ENCODE results near the gene LY6G5B.
A peak's percentile ranks its signal among the peaks of the same experiment; 100 is the strongest.

LY6G5B gene

DNA sequence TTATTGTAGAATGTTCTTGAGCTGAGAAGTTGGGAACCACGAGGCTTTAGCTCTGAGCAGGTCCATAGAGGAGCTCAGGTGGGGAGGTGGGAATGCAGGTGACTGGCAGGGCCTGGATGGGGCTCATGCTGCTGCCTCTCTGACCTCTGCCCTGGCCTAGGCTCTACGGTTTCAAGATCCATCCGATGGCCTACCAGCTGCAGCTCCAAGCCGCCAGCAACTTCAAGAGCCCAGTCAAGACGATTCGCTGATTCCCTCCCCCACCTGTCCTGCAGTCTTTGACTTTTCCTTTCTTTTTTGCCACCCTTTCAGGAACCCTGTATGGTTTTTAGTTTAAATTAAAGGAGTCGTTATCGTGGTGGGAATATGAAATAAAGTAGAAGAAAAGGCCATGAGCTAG is at the start of gene LY6G5B:
Gene LY6G5B (plus strand): TSS at position 301 of the 400 bp plus-strand sequence. CDS start 975 bp downstream, outside the sequence.
- Histone ChIP-seq H3K4me3 (ENCODE audit: low read length) (no peak within 1 kb of the TSS), H3K27me3 (ENCODE audit: control insufficient read depth, insufficient read depth, low read length) (no peaks in the 10 kb centered on the region), H3K36me3 (ENCODE audit: control insufficient read depth, insufficient read depth, low read length) (peaks cover 51% of the 10 kb centered on the region), H3K9ac (ENCODE audit: low read length) (no peak within 1 kb of the TSS), H3K4me1 (ENCODE audit: control insufficient read depth, insufficient read depth, low read length) (peaks cover 5% of the 10 kb centered on the region), H3K27ac (ENCODE audit: low read depth, low read length) (no peak within 1 kb of the TSS)

DNA sequence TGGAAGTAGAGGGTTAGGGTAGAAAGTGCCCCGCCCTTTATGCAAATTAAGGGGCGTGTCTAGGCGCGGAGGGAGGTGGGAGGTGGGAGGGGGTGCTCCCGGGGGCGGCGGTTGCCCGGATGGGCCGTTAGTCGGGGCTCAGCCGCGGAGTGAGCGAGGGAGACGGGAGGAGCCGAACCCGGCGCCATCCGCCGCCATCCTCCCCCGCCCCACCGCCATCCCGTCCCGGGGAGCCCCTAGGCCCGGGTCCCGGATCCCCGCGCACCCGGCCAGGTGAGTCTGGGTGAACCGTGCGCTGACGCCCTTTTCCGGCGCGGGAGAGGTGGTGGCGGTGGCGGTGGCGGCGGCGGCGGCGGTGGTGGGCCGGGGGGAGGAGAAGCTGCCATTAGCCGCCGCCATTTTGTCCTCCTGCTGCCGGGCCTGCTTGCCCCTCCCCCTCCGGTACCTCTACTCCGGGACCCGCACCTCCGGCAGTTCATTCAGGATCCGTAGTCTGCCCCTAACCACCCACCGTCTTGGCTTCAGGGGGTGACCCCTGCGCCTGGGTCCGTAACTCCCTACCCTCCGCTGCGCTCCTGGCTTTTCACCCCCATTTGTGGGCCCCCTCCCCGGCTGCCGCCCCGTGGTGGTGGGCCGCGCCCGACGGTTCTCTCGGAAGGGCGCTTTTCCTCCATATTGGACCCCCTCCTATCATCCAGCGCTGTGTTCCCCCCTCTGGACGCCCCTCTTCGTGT is 49.0 kb upstream of the LY6G5B start, which contains the start of gene PRRC2A:
Gene PRRC2A (plus strand): TSS at position 130 of the 734 bp plus-strand sequence. CDS start 2,075 bp downstream, outside the sequence.
- Histone ChIP-seq H3K36me3 (ENCODE audit: control insufficient read depth, insufficient read depth, low read length) (peaks cover 18% of the 10 kb centered on the region), H3K4me3 (ENCODE audit: low read length) (peak within 1 kb of the TSS; percentile 95), H3K27me3 (ENCODE audit: control insufficient read depth, insufficient read depth, low read length) (peaks cover 2% of the 10 kb centered on the region), H3K9ac (ENCODE audit: low read length) (peak within 1 kb of the TSS; percentile 92), H3K27ac (ENCODE audit: low read depth, low read length) (peak within 1 kb of the TSS; percentile 94), H3K4me1 (ENCODE audit: control insufficient read depth, insufficient read depth, low read length) (peaks cover 8% of the 10 kb centered on the region)

- Histone ChIP-seq H3K27ac (ENCODE audit: low read depth, low read length) (peak overlapping the region; percentile 94), H3K36me3 (ENCODE audit: control insufficient read depth, insufficient read depth, low read length) (peaks cover 25% of the 10 kb centered on the region), H3K9ac (ENCODE audit: low read length) (peak overlapping the region; percentile 92), H3K4me1 (ENCODE audit: control insufficient read depth, insufficient read depth, low read length) (peaks cover 8% of the 10 kb centered on the region), H3K4me3 (ENCODE audit: low read length) (peak overlapping the region; percentile 95), H3K27me3 (ENCODE audit: control insufficient read depth, insufficient read depth, low read length) (peaks cover 2% of the 10 kb centered on the region)
These were observed 48.3 kb upstream of the LY6G5B start for GRCh38 chr6:31621320-31621939.

DNA sequence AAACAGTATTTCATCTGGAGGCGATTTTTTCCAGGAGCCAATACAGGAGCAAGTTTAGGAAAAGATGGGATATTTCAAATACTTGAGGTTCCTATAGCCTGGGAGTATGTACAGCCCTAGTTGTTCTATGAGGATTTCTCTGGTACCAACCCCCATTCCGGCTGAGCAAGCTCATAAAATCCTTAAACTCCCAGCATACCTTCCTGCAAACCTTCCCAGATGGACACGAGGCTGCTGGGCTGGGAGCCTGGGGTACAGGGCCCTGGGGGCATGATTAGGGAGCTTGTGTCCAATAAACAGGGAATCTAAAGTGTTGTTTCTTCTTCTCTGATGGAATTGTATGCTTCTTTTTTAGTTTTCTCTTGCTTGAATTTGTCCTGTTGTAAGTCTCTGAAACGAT is 47.8 kb upstream of the LY6G5B start:
- Histone ChIP-seq H3K36me3 (ENCODE audit: control insufficient read depth, insufficient read depth, low read length) (peaks cover 27% of the 10 kb centered on the region), H3K4me3 (ENCODE audit: low read length) (peak overlapping the region; percentile 95), H3K27ac (ENCODE audit: low read depth, low read length) (peak overlapping the region; percentile 94), H3K27me3 (ENCODE audit: control insufficient read depth, insufficient read depth, low read length) (peaks cover 2% of the 10 kb centered on the region), H3K9ac (ENCODE audit: low read length) (no peak overlapping the region), H3K4me1 (ENCODE audit: control insufficient read depth, insufficient read depth, low read length) (peaks cover 8% of the 10 kb centered on the region)

DNA sequence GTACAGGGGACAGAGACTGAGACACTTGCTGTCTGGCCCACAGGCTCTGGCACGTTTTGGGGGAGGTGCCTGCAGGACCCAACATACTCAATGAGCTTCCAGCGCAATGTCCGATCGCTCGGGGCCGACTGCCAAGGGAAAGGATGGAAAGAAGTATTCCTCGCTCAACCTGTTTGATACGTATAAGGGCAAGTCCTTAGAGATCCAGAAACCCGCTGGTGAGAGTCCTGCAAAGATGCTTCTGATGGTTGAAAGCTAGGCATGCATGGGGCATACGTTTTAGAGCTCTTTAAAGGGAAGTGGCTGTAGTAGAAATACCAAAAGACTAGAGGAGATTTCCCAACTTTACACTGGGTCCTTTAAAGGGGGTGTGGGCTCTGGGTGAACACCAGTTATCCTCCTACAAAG is 47.1 kb upstream of the LY6G5B start:
- Histone ChIP-seq H3K9ac (ENCODE audit: low read length) (no peak overlapping the region), H3K27ac (ENCODE audit: low read depth, low read length) (no peak overlapping the region), H3K36me3 (ENCODE audit: control insufficient read depth, insufficient read depth, low read length) (peaks cover 32% of the 10 kb centered on the region), H3K4me1 (ENCODE audit: control insufficient read depth, insufficient read depth, low read length) (peaks cover 8% of the 10 kb centered on the region), H3K4me3 (ENCODE audit: low read length) (no peak overlapping the region), H3K27me3 (ENCODE audit: control insufficient read depth, insufficient read depth, low read length) (peaks cover 2% of the 10 kb centered on the region)

DNA sequence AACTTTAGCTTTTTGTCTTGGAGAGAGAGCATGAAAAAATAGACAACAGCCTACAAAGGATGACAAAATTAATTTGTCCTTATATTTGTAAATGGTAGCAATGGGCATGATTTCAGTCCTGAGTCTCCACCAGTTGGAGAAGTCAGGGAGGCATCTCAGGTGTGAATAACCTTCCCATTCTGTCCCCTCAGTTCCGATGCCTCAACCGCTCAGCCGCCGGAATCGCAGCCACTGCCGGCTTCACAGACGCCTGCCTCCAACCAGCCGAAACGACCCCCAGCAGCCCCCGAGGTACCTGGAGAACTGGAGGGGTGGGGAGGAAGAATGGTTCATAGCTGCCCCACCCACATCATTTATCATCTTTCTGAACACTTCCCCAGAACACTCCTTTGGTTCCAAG is 45.7 kb upstream of the LY6G5B start:
- peaks cover 8% of the 10 kb centered on the region for H3K4me1 ChIP-seq (ENCODE audit: control insufficient read depth, insufficient read depth, low read length)
- no peak overlapping the region for H3K9ac ChIP-seq (ENCODE audit: low read length)
- no peak overlapping the region for H3K4me3 ChIP-seq (ENCODE audit: low read length)
- peaks cover 46% of the 10 kb centered on the region for H3K36me3 ChIP-seq (ENCODE audit: control insufficient read depth, insufficient read depth, low read length)
- H3K27me3 ChIP-seq (ENCODE audit: control insufficient read depth, insufficient read depth, low read length): peaks cover 2% of the 10 kb centered on the region
- H3K27ac ChIP-seq (ENCODE audit: low read depth, low read length): no peak overlapping the region

- H3K9ac ChIP-seq (ENCODE audit: low read length): no peak overlapping the region
- peaks cover 63% of the 10 kb centered on the region for H3K36me3 ChIP-seq (ENCODE audit: control insufficient read depth, insufficient read depth, low read length)
- H3K27ac ChIP-seq (ENCODE audit: low read depth, low read length): no peak overlapping the region
- peaks cover 4% of the 10 kb centered on the region for H3K4me1 ChIP-seq (ENCODE audit: control insufficient read depth, insufficient read depth, low read length)
- no peak overlapping the region for H3K4me3 ChIP-seq (ENCODE audit: low read length)
- H3K27me3 ChIP-seq (ENCODE audit: control insufficient read depth, insufficient read depth, low read length): no peaks in the 10 kb centered on the region
These were observed 42.8 kb upstream of the LY6G5B start for GRCh38 chr6:31626952-31627351.

DNA sequence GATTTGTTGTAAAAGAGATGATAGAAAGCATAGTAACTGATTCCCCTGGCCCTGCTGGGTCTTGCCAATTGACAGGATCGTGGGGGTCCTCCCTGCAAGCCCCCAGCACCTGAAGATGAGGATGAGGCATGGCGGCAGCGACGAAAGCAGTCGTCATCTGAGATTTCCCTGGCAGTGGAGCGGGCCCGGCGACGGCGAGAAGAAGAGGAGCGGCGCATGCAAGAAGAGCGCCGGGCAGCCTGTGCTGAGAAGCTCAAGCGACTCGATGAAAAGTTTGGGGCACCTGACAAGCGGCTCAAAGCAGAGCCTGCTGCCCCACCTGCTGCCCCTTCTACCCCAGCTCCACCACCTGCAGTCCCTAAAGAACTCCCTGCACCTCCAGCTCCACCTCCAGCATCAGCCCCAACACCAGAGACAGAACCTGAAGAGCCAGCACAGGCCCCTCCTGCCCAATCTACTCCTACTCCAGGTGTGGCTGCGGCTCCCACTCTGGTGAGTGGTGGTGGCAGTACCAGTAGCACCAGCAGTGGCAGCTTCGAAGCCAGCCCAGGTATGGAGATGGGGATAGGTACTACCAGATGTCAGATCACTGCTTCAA is 42.0 kb upstream of the LY6G5B start:
- H3K4me3 ChIP-seq (ENCODE audit: low read length): no peak overlapping the region
- no peak overlapping the region for H3K27ac ChIP-seq (ENCODE audit: low read depth, low read length)
- no peaks in the 10 kb centered on the region for H3K27me3 ChIP-seq (ENCODE audit: control insufficient read depth, insufficient read depth, low read length)
- H3K9ac ChIP-seq (ENCODE audit: low read length): no peak overlapping the region
- H3K36me3 ChIP-seq (ENCODE audit: control insufficient read depth, insufficient read depth, low read length): peaks cover 63% of the 10 kb centered on the region
- H3K4me1 ChIP-seq (ENCODE audit: control insufficient read depth, insufficient read depth, low read length): no peaks in the 10 kb centered on the region

DNA sequence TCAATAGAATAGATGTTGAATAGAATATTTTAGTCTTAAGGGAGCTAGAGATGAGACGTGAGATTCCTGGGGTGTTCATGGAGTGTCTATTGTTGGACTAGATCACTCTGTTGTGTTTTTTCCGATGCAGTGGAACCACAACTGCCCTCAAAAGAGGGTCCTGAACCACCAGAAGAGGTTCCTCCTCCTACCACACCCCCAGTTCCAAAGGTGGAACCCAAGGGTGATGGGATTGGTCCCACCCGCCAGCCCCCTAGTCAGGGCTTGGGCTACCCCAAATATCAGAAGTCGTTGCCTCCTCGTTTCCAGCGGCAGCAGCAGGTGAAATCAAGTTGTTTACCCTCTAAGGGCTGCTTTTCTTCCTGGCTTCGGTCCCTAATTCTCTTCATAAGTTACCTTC is 40.8 kb upstream of the LY6G5B start:
- Histone ChIP-seq H3K9ac (ENCODE audit: low read length) (no peak overlapping the region), H3K27ac (ENCODE audit: low read depth, low read length) (no peak overlapping the region), H3K4me3 (ENCODE audit: low read length) (no peak overlapping the region), H3K36me3 (ENCODE audit: control insufficient read depth, insufficient read depth, low read length) (peaks cover 69% of the 10 kb centered on the region), H3K27me3 (ENCODE audit: control insufficient read depth, insufficient read depth, low read length) (no peaks in the 10 kb centered on the region), H3K4me1 (ENCODE audit: control insufficient read depth, insufficient read depth, low read length) (no peaks in the 10 kb centered on the region)

DNA sequence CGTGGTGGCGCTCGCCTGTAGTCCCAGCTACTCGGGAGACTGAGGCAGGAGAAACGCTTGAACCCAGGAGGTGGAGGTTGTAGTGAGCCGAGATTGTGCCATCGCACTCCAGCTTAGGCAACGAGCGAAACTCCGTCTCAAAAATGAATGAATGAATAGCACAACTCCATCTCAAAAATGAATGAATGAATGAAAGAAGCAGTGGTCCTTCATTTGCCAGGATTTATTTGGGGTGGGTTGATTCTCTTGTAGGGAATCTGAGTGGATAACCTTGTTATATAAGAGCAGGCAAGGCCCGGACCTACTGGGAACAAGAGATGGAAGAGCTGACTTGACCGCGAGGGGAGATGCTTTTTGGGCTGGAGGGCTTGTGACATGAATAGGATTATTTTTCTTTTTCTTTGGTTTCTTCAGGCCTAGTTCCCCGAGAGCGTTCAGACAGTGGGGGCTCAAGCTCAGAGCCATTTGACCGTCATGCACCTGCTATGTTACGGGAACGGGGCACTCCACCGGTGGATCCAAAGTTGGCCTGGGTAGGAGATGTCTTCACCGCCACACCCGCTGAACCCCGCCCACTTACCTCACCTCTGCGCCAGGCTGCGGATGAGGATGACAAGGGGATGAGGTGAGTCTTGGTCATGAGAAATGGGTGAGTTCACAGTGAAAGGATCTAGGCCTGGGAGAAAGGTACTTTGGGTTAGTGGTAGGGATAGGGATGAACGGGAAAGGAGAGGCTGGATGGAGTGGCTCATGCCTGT is 39.4 kb upstream of the LY6G5B start:
- Histone ChIP-seq H3K27ac (ENCODE audit: low read depth, low read length) (no peak overlapping the region), H3K4me3 (ENCODE audit: low read length) (no peak overlapping the region)

GRCh38 chr6:31631209-31631608 is 38.6 kb upstream of the LY6G5B start:
- Histone ChIP-seq H3K4me3 (ENCODE audit: low read length) (no peak overlapping the region), H3K27me3 (ENCODE audit: control insufficient read depth, insufficient read depth, low read length) (no peaks in the 10 kb centered on the region), H3K36me3 (ENCODE audit: control insufficient read depth, insufficient read depth, low read length) (peaks cover 73% of the 10 kb centered on the region), H3K27ac (ENCODE audit: low read depth, low read length) (no peak overlapping the region), H3K9ac (ENCODE audit: low read length) (no peak overlapping the region), H3K4me1 (ENCODE audit: control insufficient read depth, insufficient read depth, low read length) (no peaks in the 10 kb centered on the region)

More for the DNA sequence above, 39.4 kb upstream of the LY6G5B start:
- Histone ChIP-seq H3K9ac (ENCODE audit: low read length) (no peak overlapping the region), H3K27me3 (ENCODE audit: control insufficient read depth, insufficient read depth, low read length) (no peaks in the 10 kb centered on the region), H3K4me1 (ENCODE audit: control insufficient read depth, insufficient read depth, low read length) (no peaks in the 10 kb centered on the region), H3K36me3 (ENCODE audit: control insufficient read depth, insufficient read depth, low read length) (peaks cover 73% of the 10 kb centered on the region)

DNA sequence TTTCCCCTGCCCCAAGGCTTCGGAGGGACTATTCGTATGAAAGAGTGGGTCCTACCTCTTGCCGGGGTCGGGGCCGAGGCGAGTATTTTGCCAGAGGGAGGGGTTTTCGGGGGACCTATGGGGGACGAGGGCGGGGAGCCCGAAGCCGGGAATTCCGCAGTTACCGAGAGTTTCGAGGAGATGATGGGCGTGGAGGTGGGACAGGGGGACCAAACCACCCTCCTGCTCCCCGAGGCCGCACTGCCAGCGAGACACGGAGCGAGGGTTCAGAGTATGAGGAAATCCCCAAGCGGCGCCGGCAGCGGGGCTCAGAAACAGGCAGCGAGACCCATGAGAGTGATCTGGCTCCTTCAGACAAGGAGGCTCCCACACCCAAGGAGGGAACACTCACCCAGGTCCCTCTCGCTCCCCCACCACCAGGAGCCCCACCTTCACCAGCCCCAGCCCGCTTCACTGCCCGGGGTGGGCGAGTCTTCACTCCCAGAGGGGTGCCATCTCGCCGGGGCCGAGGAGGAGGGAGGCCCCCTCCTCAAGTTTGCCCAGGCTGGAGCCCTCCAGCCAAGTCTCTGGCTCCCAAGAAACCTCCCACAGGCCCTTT is 38.0 kb upstream of the LY6G5B start:
- no peak overlapping the region for H3K27ac ChIP-seq (ENCODE audit: low read depth, low read length)
- no peaks in the 10 kb centered on the region for H3K27me3 ChIP-seq (ENCODE audit: control insufficient read depth, insufficient read depth, low read length)
- H3K4me3 ChIP-seq (ENCODE audit: low read length): no peak overlapping the region
- H3K36me3 ChIP-seq (ENCODE audit: control insufficient read depth, insufficient read depth, low read length): peaks cover 72% of the 10 kb centered on the region
- no peaks in the 10 kb centered on the region for H3K4me1 ChIP-seq (ENCODE audit: control insufficient read depth, insufficient read depth, low read length)
- H3K9ac ChIP-seq (ENCODE audit: low read length): no peak overlapping the region
